Eye (tissue), 1 donor: ENCODE data around the gene GCHFR.

ENCODE experiments used
- DNase-seq: peaks from one replicate; pipeline ENCODE4 v3.0.0-alpha.2; 2015

Gene GCHFR

GRCh38 chr15:40763801-40764628, at the start of gene GCHFR:
Gene GCHFR, plus strand, starts transcription at chr15:40764068. Its CDS starts 113 bp downstream, at chr15:40764181.
- DNase-seq: peak; percentile 85

DNA sequence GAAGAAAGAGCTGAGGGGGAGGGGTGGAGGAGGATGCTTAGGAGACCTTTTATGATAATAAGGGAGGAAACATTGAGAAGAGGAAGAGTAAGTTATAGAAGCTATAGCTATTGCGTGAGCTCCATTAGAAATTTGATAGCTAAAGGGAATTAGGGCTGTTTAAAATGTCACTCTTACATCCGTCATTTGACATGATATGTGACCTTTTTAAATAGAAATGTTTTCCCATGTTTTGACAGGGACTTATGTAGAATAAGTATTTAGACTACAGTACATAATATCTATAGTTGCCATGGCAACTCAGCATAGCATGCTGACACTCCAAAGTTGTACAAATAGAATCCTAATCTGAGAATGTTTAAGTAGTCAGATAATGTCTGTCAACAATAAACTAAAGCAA, 49.7 kb upstream of the GCHFR start:
- DNase-seq: no peak

GRCh38 chr15:40716165-40716564, 47.7 kb upstream of the GCHFR start:
- DNase-seq: no peak

- DNase-seq: no peak
Observed at GRCh38 chr15:40721701-40722100, 42.2 kb upstream of the GCHFR start.

- no peak for DNase-seq
Observed at GRCh38 chr15:40722354-40722753, 41.5 kb upstream of the GCHFR start.

DNA sequence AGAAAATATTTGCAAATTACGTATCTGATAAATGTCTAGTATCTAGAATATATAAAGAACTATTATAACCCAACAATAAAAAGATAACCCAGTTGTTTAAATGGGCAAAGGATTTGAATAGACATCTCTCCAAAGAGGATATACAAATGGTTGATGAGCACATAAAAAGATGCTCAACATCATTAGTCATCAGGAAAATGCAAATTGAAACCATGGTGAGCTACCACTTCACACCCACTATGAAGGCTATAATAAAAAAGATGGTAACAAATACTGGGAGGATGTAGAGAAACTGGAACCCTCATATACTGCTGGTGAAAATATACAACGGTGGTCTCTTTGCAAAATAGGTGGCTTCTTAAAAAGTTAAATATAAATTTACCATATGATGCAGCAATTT, 40.9 kb upstream of the GCHFR start:
- DNase-seq: no peak

DNA sequence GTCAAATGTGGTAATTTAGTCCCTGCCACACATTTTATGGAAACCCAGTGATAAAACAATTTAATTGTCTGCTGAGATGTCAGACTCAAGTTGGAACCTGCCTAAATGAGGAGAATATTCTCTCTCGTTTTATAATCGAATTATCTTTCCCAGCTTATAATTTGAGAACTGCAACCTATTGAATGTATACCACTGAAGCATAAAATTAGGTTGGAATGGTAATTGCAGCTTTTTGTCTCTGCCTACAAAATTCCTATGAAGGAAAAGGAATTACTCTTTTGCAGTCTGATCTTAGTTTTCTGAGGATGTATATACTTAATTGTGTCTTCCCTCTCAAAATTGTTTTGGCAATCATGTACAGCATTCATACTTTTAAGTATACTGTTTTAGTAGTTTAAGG, 39.9 kb upstream of the GCHFR start:
- no peak for DNase-seq

GRCh38 chr15:40731034-40731433, 32.8 kb upstream of the GCHFR start:
- DNase-seq: no peak

- no peak for DNase-seq
Observed at GRCh38 chr15:40736575-40736974, 27.3 kb upstream of the GCHFR start.

DNA sequence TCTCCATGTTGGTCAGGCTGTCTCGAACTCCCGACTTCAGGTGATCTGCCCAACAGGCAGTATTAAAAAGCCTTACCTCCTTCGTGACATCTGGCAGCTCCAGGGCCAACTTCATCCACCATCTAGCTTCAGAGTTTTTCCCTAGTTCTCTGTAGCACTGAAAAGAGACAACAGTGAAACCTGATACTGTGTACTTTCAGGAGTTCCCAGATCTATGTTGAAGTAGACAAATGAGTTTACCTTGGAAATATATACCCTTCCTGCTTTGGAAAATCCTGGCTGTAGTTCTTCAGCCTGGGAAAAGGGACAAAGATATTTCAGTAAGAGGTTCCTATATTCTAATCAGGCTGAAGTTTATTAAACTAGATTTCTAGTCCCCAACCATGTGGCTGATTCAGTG, 26.8 kb upstream of the GCHFR start:
- no peak for DNase-seq

- no peak for DNase-seq
Observed at GRCh38 chr15:40739047-40739446, 24.8 kb upstream of the GCHFR start.

GRCh38 chr15:40739854-40740253, 24.0 kb upstream of the GCHFR start:
- no peak for DNase-seq

- DNase-seq: no peak
Observed at GRCh38 chr15:40743485-40743901, 20.4 kb upstream of the GCHFR start.

- DNase-seq: peak; percentile 16
Observed at GRCh38 chr15:40743921-40744814, 19.7 kb upstream of the GCHFR start.

DNA sequence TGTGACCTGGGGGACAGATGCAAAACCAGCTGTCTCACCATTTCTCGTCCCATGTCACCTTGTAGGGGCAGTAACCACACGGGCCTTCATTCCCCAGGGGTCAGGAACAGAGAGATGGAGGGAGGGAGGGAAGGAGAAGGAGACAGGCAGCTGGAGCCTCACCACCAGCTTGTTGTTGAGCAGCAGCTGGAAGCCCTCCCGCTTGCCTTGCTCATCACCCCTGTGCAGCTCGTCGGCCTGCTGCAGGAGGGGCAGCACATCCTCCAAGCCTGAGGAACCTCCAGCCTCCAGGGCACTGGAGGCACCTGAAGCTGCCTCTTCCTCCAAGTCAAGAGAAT, 19.1 kb upstream of the GCHFR start:
- peak; percentile 13 for DNase-seq

- no peak for DNase-seq
Observed at GRCh38 chr15:40746916-40747418, 16.9 kb upstream of the GCHFR start.

DNA sequence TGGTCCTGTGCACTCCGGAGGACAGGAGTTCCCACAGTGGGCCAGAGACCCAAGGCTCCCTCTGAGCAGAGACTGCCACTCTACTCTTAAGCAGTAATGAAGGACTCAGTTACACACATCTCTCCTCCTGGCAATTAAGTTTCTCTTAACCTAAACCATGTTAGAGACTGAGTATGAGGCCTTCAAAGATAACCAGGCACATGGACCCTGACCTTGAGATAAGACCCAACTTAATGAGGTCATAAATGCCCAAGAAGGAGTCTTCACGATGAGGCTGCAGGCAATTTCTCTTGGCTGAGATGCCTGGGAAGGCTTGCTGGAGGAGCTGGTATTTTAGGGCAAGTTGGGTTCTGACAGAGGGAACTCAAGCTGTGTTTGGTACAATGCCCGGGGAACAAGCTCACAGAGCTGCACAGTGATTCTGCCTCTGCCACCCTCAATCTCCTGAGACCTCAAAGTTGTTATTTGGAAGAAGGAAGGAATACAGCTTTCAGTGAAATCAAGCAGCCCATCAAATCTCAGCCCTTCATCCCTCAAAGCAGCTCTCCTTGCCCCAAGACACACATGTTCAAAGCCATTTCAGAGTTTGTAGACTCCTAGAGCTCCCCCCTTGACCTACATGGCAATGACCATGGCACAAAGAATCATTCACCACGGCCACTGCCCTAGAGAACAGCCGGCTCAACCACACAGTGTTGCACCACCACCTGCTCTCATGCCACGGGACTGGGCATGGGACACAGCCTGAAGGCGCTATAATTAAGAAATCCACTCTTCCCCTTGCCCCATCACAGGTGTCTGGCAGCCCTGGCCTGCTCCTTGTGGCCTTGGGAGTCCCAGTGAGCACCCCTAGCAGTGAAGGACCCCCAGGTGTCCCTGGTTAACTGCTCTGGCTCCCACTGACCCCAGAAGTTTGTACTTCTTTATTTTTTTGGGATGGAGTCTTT, 15.9 kb upstream of the GCHFR start:
- DNase-seq: no peak

- no peak for DNase-seq
Observed at GRCh38 chr15:40749151-40749630, 14.7 kb upstream of the GCHFR start.

DNA sequence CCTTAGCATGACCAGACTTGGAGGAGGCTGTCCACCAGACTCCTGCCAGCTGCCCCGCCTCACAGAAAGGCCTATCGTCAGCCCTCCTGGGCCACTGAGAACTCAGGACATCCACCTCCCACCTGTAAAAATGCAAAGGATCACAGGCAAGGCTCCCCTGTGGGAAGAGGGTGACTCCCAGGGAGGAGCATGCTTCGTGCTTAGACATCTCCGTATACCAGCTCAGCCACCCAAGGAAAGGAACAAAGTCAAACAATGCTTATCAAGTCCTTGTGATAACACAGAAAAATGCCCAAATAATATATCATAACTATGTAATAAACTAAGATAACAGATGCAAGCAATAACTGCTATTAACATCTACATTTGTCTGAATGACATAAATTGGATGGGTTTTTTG, 13.0 kb upstream of the GCHFR start:
- DNase-seq: no peak

DNA sequence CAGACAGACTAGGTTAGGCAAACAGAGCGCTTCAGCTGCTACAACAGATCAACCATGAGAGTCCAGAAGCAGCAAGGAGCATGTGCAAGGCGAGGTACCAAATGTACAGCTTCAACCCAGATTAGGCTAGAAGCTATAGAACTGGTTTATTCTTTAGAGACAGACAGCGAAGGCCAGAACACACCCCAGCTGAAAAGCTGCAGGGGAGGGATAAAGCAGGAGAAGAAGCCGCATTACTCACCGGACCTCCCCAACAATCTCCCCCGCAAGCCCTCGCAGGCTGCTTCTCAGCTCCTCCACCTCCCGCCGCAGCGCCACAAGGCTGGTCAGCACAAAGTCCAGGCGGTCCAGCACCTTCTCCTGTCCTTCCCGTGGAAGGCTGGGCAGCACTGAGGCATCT, 12.1 kb upstream of the GCHFR start:
- no peak for DNase-seq

DNA sequence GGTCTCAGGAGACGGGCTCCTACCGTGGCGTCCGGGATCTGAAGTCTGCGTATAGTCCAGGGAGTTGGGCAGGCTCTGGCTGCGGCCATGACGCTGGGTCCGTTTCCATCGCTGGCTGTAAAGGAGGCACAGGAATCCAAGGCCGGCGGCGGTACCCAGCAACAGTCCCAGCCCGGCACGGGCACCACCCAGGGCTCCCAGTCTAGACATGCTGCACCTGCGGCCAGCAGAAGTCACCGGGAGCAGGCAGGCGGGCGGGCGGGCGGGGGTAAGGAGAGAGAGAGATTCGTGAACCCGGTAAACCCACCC, 9.3 kb upstream of the GCHFR start:
- DNase-seq: no peak

- DNase-seq: peak; percentile 98
Observed at GRCh38 chr15:40754883-40755811, 8.7 kb upstream of the GCHFR start, which contains the start of gene RMDN3. Gene RMDN3, minus strand, starts transcription at chr15:40755254. Its CDS starts 471 bp downstream, at chr15:40754783.
